Ascending aorta (tissue), 2 donors: ENCODE measurements around the gene ENDOV. TPM values are rescaled to one million over a fixed set of nuclear protein-coding genes. Genes with fewer than 3 reads are reported as not detected.

Experiments
- DNase-seq, 2 donors: peaks; one replicate each; pipeline ENCODE4 v3.0.0-alpha.2; 2019; ENCODE audit warnings: low spot score in 2 of 2
- H3K27ac ChIP-seq, 2 donors: fragments of 200-600 bp; sonication (generic); one replicate each; pipeline ENCODE4 v1.5.1; 2016 to 2017; ENCODE audit warnings: mild to moderate bottlenecking in 1 of 2
- H3K27me3 ChIP-seq: fragments of 200-600 bp; sonication (generic); one replicate; pipeline ENCODE4 v1.5.1; 2017
- H3K36me3 ChIP-seq, 2 donors: fragments of 200-600 bp; sonication (generic); one replicate each; pipeline ENCODE4 v1.5.1; 2016
- H3K4me1 ChIP-seq, 2 donors: fragments of 200-600 bp; sonication (generic); one replicate each; pipeline ENCODE4 v1.5.1; 2016 to 2017; ENCODE audit warnings: mild to moderate bottlenecking in 1 of 2
- H3K4me3 ChIP-seq, 2 donors: fragments of 200-600 bp; sonication (generic); one replicate each; pipeline ENCODE4 v1.5.1; 2016 to 2017; ENCODE audit warnings: mild to moderate bottlenecking in 1 of 2
- H3K9me3 ChIP-seq, 2 donors: fragments of 200-600 bp; sonication (generic); one replicate each; pipeline ENCODE4 v1.5.1; 2016
- CTCF ChIP-seq, 3 experiments: fragments of 200-600 bp in 2 of 3; fragments of 450-650 bp in 1 of 3; sonication (generic) in 2 of 3; IDR thresholded peaks; one replicate each; pipeline ENCODE4 v1.5.1; 2016 to 2019; ENCODE audit warnings: antibody characterized with exemption in 3 of 3, mild to moderate bottlenecking in 1 of 3, moderate library complexity in 1 of 3
- intact Hi-C: fragments of 100-400 bp; cut with DNase I; formaldehyde crosslinking; loops from one replicate; pipeline ENCODE4 v1.15.1; 2023
- total RNA-seq: library from RNA; depleted of rRNA; stranded (reverse); fragments of >200 nt; gene quantifications from one replicate; pipeline ENCODE4 v1.1.0, GENCODE V29; 2016

The ENDOV gene
- total RNA-seq, 1 donor from 2014 or later, result 18.0 TPM

DNA sequence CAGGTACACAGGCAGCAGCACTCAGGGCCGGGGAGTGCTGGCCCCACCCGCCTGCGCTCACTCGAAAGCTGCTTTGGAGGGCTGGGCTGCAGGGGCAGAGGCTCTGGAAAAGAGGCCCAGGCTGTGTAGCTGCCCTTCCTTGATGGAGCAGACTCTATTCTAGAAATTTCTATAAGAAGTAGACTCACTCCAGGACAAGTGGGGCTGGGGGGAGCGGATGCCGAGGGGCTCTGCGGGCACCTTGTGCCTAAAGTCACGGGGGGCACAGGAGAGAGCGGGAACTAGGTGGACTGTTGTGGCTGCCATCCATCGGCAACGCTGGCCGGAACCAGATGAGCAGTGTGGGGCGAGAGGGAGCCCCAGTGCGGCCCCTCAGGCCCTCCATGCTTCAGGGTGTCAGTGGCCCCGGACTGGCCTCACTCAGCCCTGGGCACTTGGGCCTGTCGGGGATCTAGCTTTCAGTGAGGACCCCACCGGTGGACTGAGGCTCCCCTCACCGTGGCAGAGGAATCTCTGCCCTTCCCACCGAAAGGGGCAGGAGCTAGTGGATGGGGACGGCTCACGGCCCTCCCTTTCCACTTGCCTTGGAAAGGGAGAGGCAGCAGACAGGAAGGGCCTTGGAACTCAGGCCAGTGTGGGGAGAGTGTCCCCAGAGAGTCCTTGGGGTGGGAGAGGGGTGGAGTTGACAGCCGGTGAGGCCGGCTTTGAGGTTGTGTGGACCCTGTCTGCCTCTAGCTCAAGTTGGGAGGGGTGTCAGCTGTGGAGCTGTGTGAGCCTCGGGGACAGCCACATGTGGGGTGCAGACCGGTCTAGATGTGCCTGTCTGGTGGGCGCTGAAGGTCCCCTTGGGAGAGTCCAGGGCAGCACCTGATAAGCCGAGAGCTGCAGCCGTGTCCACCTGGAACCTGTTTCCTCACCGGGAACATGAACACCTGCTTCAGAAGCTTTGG, 16.6 kb downstream of the ENDOV start:
- H3K4me1 ChIP-seq, result peaks cover 0 to 2% of the 10 kb centered on the region in 2 donors
- no peaks in the 10 kb centered on the region for H3K27me3 ChIP-seq
- H3K4me3 ChIP-seq, result no peak overlapping the region
- DNase-seq, result no peak
- intact Hi-C loops, result no loop called here
- no peaks in the 10 kb centered on the region for H3K9me3 ChIP-seq
- H3K27ac ChIP-seq, result no peak overlapping the region
- peaks cover 0 to 26% of the 10 kb centered on the region in 2 donors for H3K36me3 ChIP-seq
- no peak for TF ChIP-seq CTCF (IDR thresholded peaks at IDR 0.05)

GRCh38 chr17:80432350-80432955, 17.5 kb downstream of the ENDOV start:
- Histone ChIP-seq H3K36me3 (peaks cover 0 to 26% of the 10 kb centered on the region in 2 donors), H3K4me1 (peaks cover 0 to 4% of the 10 kb centered on the region in 2 donors), H3K27me3 (no peaks in the 10 kb centered on the region), H3K27ac (no peak overlapping the region), H3K9me3 (no peaks in the 10 kb centered on the region), H3K4me3 (no peak overlapping the region)
- intact Hi-C loops, result no loop called here
- no peak for DNase-seq
- TF ChIP-seq CTCF (IDR thresholded peaks at IDR 0.05), result no peak

- H3K4me3 ChIP-seq, result no peak overlapping the region
- no peak for DNase-seq
- H3K27ac ChIP-seq, result no peak overlapping the region
- TF ChIP-seq CTCF (IDR thresholded peaks at IDR 0.05), result no peak
- H3K4me1 ChIP-seq, result peaks cover 5 to 7% of the 10 kb centered on the region in 2 donors
- no peaks in the 10 kb centered on the region for H3K9me3 ChIP-seq
- no peaks in the 10 kb centered on the region for H3K27me3 ChIP-seq
- intact Hi-C loops, result no loop called here
- H3K36me3 ChIP-seq, result peaks cover 0 to 24% of the 10 kb centered on the region in 2 donors
These were observed 18.1 kb downstream of the ENDOV start for GRCh38 chr17:80432961-80433550.

- no peak for TF ChIP-seq CTCF (IDR thresholded peaks at IDR 0.05)
- H3K4me3 ChIP-seq, result no peak overlapping the region
- H3K27me3 ChIP-seq, result no peaks in the 10 kb centered on the region
- no peaks in the 10 kb centered on the region for H3K9me3 ChIP-seq
- H3K27ac ChIP-seq, result no peak overlapping the region
- intact Hi-C loops, result no loop called here
- no peak for DNase-seq
- peaks cover 0 to 13% of the 10 kb centered on the region in 2 donors for H3K36me3 ChIP-seq
- H3K4me1 ChIP-seq, result peaks cover 10 to 17% of the 10 kb centered on the region in 2 donors
These were observed 19.1 kb downstream of the ENDOV start for GRCh38 chr17:80433916-80434666.

DNA sequence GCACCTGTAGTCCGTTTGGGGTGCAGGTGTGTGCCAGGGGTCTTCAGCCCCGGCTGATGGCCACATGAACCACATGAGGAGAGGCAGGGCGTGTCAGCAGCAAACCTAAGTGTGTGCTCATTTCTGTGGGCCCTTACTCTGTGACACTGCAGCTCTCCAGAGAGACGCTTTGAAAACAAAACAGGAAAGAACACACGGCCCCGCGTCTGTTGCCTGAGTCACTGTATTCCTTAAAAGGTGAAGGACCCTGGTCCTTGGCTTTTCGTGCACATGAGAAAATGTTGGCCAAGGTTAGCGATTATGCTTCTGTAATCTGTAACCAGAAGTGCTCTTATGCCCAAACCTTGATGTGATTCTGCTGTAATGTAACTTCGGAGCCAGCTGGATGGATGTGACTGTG, 22.6 kb downstream of the ENDOV start:
- no peak for DNase-seq
- peak overlapping the region; percentile 60 to 75 for H3K27ac ChIP-seq
- peaks cover 10 to 17% of the 10 kb centered on the region in 2 donors for H3K4me1 ChIP-seq
- no peak for TF ChIP-seq CTCF (IDR thresholded peaks at IDR 0.05)
- H3K27me3 ChIP-seq, result no peaks in the 10 kb centered on the region
- H3K36me3 ChIP-seq, result no peaks in the 10 kb centered on the region
- H3K4me3 ChIP-seq, result no peak overlapping the region
- no peaks in the 10 kb centered on the region for H3K9me3 ChIP-seq
- intact Hi-C loops, result loop anchor here (5.0 kb wide), 1 partner anchor 35 kb away; no protein-coding TSS in a partner anchor
